Adrenal gland (tissue), 5 donors: ENCODE data around the gene IFT81.

Source experiments
- CTCF ChIP-seq, 6 experiments: fragments of 450-650 bp in 4 of 6; fragments of 200-600 bp in 2 of 6; sonication (generic) in 1 of 6; IDR thresholded peaks; 1 replicate in 5 of 6; 2 replicates in 1 of 6; pipeline versions ENCODE4 v1.5.1 to v1.8.0; 2016 to 2021; ENCODE audit warnings: antibody characterized with exemption in 6 of 6, mild to moderate bottlenecking in 2 of 6, moderate library complexity in 1 of 6
- POLR2A ChIP-seq, 2 donors: fragments of 450-650 bp; IDR thresholded peaks; one replicate each; pipeline ENCODE4 v1.6.1; 2017; ENCODE audit warnings: antibody characterized with exemption in 2 of 2, mild to moderate bottlenecking in 2 of 2, moderate library complexity in 1 of 2
- donor health status: DM: no; HTN: no; CAD: no.

- TF ChIP-seq CTCF (IDR thresholded peaks at IDR 0.05) (peak in 4 of 6 experiments; percentile 22 to 57 (median 44)), POLR2A (IDR thresholded peaks at IDR 0.05) (peak; percentile 41 to 54)
Measured at GRCh38 chr12:110109037-110109836, 14.9 kb upstream of the IFT81 start.
